ENCODE results near the gene CYP4F8.
"Not testable (repeated sequence)": the region's sequence is repeated elsewhere in the genome, so short reads cannot be mapped to it uniquely, and the experiment has no call there.

CYP4F8 gene

GRCh38 chr19:15644816-15645215 lies 29.8 kb downstream of the CYP4F8 start:
- DNase-seq = no peak

GRCh38 chr19:15649526-15649925 lies 34.5 kb downstream of the CYP4F8 start:
- no peak for DNase-seq

GRCh38 chr19:15650123-15650522 lies 35.1 kb downstream of the CYP4F8 start:
- not testable (repeated sequence) for DNase-seq

GRCh38 chr19:15651791-15652190 lies 36.8 kb downstream of the CYP4F8 start:
- DNase-seq = no peak

GRCh38 chr19:15652559-15653278 lies 37.7 kb downstream of the CYP4F8 start:
- no peak for DNase-seq

- no peak for DNase-seq
Measured at GRCh38 chr19:15656467-15656866, 41.4 kb downstream of the CYP4F8 start.

- no peak for DNase-seq
Measured at GRCh38 chr19:15663247-15663646, 48.2 kb downstream of the CYP4F8 start.

- no peak for DNase-seq
Measured at GRCh38 chr19:15666186-15666585, 51.2 kb downstream of the CYP4F8 start.

GRCh38 chr19:15666883-15667282 lies 51.9 kb downstream of the CYP4F8 start:
- DNase-seq = no peak

- no peak for DNase-seq
Measured at GRCh38 chr19:15669440-15669839, 54.4 kb downstream of the CYP4F8 start.

GRCh38 chr19:15669891-15670290 lies 54.9 kb downstream of the CYP4F8 start:
- DNase-seq = no peak

- no peak for DNase-seq
Measured at GRCh38 chr19:15671237-15671821, 56.3 kb downstream of the CYP4F8 start.

GRCh38 chr19:15671891-15672579 lies 57.0 kb downstream of the CYP4F8 start:
- no peak for DNase-seq

- DNase-seq = no peak
Measured at GRCh38 chr19:15672580-15673175, 57.7 kb downstream of the CYP4F8 start, which contains the start of gene CYP4F12. Gene CYP4F12, plus strand, starts transcription at chr19:15673087. Its CDS starts 443 bp downstream, at chr19:15673530.

GRCh38 chr19:15673176-15673654 lies 58.2 kb downstream of the CYP4F8 start:
- no peak for DNase-seq

- DNase-seq = no peak
Measured at GRCh38 chr19:15675560-15675959, 60.5 kb downstream of the CYP4F8 start.

- DNase-seq = no peak
Measured at GRCh38 chr19:15679089-15679488, 64.1 kb downstream of the CYP4F8 start.

GRCh38 chr19:15679865-15680264 lies 64.8 kb downstream of the CYP4F8 start:
- not testable (repeated sequence) for DNase-seq
